ENCODE results near the gene HOXB1. TPM values are rescaled to one million over a fixed set of nuclear protein-coding genes. Genes with fewer than 3 reads are reported as not detected.
A peak's percentile ranks its signal among the peaks of the same experiment; 100 is the strongest.
"Not testable (repeated sequence)": the region's sequence is repeated elsewhere in the genome, so short reads cannot be mapped to it uniquely, and the experiment has no call there.

HOXB1 gene
- polyA plus RNA-seq, 1 donor from 2014 or later, result not detected

DNA sequence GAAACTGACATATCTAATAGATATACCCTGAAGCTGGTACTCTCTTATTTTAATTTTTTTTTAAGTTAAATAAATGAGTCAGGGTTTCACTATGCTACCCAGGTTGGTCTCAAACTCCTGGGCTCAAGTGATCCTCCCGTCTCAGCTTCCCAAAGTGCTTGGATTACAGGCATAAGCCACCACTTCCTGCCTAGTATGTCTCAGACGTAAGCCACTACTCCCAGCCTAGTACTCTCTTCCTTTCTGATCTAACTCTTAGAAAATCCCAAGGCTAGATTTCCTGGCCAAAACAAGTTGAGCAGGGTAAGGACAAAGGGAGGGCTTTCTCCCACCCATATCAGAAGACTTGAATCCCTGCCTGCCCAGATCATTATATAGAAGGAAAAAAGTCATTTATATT lies 33.7 kb downstream of the HOXB1 start:
- Mint-ChIP-seq H3K27me3 (peaks cover 24% of the 10 kb centered on the region), H3K36me3 (peaks cover 3% of the 10 kb centered on the region), H3K9me3 (no peaks in the 10 kb centered on the region), H3K4me1 (peaks cover 0 to 5% (median 2%) of the 10 kb centered on the region in 3 donors), H3K27ac (no peak overlapping the region), H3K4me3 (no peak overlapping the region)

DNA sequence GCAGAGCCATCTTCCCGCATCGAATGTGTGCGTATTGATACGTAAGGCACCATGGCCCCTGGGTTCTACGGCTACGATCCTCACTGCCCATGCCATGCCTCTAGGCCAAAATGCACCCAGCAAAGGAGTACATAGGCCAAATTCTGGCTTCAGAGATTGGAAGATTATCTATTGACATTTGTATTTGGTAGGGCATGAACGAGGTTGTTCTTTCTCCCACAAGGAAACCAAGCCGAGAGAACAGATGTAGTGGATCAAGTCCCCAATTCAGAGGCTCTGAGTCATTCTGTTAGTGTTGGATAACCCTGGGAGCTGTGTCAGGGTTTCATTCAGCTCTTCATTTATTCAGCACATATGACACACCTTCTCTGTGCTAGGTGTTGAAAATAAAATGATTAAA lies 36.5 kb downstream of the HOXB1 start:
- H3K27me3 Mint-ChIP-seq, result peaks cover 29% of the 10 kb centered on the region
- peak overlapping the region in 1 of 4 donors; percentile 52 for H3K4me3 Mint-ChIP-seq
- H3K27ac Mint-ChIP-seq, result peak overlapping the region in 1 of 3 donors; percentile 73
- peaks cover 3% of the 10 kb centered on the region for H3K36me3 Mint-ChIP-seq
- H3K9me3 Mint-ChIP-seq, result no peaks in the 10 kb centered on the region
- peaks cover 3 to 5% (median 3%) of the 10 kb centered on the region in 3 donors for H3K4me1 Mint-ChIP-seq

- H3K27me3 Mint-ChIP-seq, result peaks cover 30% of the 10 kb centered on the region
- H3K4me1 Mint-ChIP-seq, result peaks cover 3 to 5% (median 3%) of the 10 kb centered on the region in 3 donors
- H3K4me3 Mint-ChIP-seq, result peak overlapping the region in 3 of 4 donors; percentile 22 to 41 (median 39)
- H3K27ac Mint-ChIP-seq, result no peak overlapping the region
- H3K9me3 Mint-ChIP-seq, result no peaks in the 10 kb centered on the region
- H3K36me3 Mint-ChIP-seq, result peaks cover 3% of the 10 kb centered on the region
Observed at GRCh38 chr17:48492401-48493298, 38.2 kb downstream of the HOXB1 start.

DNA sequence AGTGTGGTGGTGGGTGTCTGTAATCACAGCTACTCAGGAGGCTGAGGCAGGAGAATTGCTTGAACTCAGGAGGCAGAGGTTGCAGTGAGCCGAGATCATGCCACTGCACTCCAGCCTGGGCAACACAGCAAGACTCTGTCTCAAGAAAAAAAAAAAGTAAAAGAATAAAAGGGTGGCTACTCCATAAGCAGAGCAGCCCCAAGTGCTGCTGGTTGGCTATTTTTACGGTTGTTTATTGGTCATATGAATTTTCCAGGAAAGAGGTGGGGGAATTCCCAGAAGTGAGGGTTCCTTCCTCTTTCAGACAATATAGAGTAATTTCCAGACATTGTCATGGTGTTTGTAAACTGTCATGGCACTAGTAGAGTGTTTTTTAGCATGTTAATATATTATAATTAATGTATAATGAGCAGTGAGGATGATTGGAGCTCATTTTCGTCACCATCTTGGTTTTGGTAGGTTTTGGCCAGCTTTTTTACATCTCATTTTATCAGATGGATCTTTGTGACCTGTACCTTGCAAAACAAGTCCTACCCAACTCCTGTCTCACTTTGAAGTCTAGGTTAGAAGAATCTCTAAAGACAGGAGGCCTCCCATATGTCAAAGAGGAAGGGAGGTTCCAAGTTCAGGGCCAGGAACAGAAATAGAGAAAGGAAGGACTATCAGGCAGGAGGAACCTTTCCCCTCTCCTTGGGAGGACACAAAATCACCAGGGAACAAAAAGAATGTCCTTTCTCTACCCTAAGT lies 39.1 kb downstream of the HOXB1 start:
- Mint-ChIP-seq H3K27ac (peak overlapping the region in 1 of 3 donors; percentile 72), H3K9me3 (no peaks in the 10 kb centered on the region), H3K27me3 (peaks cover 25% of the 10 kb centered on the region), H3K4me1 (peaks cover 3 to 5% (median 3%) of the 10 kb centered on the region in 3 donors), H3K4me3 (peak overlapping the region in 3 of 4 donors; percentile 46 to 67 (median 52)), H3K36me3 (peaks cover 3% of the 10 kb centered on the region)

DNA sequence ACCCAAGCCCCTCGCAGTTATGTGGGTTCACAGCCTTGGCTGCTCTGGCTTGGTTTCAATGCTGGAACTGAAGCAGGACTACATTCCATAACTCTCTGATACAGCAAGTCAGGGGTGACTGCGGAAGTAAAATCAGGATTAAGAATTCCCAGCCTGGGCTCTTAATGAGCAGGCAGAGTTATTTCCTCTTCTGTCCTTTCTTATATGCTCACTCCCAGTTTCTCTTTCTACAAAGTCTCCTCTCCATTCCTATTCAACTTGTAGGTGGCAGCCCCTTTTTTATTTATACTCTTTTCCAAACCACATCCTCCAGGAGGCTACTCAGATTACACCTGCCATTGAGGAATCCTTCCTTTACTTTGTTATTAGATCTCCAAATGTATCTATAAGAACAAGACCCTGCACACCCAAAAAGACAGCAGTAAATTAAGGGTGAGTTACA lies 40.3 kb downstream of the HOXB1 start:
- Mint-ChIP-seq H3K4me1 (peaks cover 3 to 5% (median 3%) of the 10 kb centered on the region in 3 donors), H3K9me3 (no peaks in the 10 kb centered on the region), H3K27me3 (peaks cover 24% of the 10 kb centered on the region), H3K4me3 (no peak overlapping the region), H3K36me3 (peaks cover 3% of the 10 kb centered on the region), H3K27ac (no peak overlapping the region)

- Mint-ChIP-seq H3K4me1 (peaks cover 3 to 5% (median 3%) of the 10 kb centered on the region in 3 donors), H3K4me3 (no peak overlapping the region), H3K27me3 (peaks cover 22% of the 10 kb centered on the region), H3K27ac (no peak overlapping the region), H3K9me3 (no peaks in the 10 kb centered on the region), H3K36me3 (peaks cover 3% of the 10 kb centered on the region)
Observed at GRCh38 chr17:48489781-48490180, 41.0 kb downstream of the HOXB1 start.

DNA sequence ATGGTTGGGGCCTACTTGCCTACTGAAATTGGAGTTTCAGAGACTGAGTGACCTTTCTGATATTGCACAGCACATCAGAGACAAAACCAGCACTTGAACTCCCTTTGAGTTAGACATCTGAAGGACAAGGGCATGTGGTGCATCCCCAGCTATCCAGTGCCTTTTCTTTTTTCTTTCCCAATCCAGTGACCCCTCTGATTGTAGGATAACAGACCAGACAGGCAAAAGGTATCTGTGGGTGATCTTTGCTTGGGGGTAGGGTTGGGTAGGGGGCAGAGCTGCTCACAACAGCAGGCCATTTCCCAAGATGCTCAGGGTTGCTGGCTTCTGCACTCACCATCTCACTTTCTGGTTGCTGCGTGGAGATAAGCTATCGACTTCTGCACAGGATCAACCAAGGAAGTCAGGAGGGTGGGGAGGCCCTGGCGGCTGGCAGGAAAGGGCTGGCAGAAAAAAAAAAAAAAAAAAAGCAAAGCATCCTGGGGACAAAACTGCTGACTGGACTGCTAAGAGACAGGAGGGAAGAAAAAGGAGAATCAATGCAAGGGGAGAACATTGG lies 42.2 kb downstream of the HOXB1 start:
- Mint-ChIP-seq H3K27me3 (peaks cover 15% of the 10 kb centered on the region), H3K4me3 (no peak overlapping the region), H3K27ac (no peak overlapping the region), H3K4me1 (peaks cover 0 to 4% (median 3%) of the 10 kb centered on the region in 3 donors), H3K36me3 (no peaks in the 10 kb centered on the region), H3K9me3 (no peaks in the 10 kb centered on the region)

DNA sequence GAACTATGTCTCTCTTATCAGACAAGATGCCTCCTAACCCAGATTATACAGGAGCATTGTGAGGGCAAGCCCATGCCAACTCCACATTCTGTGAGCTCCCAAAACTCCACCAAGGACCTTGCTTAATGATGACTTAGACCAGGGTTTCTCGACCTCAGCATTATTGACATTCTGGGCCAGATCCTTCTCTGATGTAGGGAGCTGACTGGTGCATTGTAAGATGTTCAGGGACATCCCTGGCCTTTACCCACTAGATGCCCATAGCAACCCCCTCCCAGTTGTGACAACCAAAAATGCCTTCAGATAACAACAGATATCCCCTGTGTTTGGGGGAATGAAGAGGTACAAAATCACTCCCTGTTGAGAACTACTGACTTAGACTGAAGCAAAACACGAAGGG lies 43.6 kb downstream of the HOXB1 start:
- Mint-ChIP-seq H3K4me3 (no peak overlapping the region), H3K4me1 (peaks cover 0 to 7% (median 5%) of the 10 kb centered on the region in 3 donors), H3K9me3 (no peaks in the 10 kb centered on the region), H3K36me3 (no peaks in the 10 kb centered on the region), H3K27me3 (peaks cover 8% of the 10 kb centered on the region), H3K27ac (no peak overlapping the region)

DNA sequence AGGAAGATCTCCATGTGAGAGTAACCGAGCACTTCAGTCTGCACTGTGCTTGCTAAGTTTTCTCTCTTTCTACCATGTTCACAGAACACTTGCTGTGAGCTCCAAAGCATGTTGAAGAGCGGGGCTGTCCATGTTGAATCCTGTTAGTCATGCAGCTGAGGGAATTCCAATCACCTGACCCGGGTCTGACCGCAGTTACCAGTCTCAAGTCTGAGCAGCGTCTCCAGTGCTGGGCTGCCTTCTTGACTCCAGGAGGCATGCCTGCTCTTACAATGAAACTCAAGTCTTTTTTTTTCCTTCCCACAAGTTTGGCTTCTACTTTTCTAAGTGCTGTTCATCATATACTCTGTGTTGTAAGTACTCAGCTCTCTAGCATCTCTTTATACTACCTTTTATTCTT lies 44.3 kb downstream of the HOXB1 start:
- Mint-ChIP-seq H3K27ac (no peak overlapping the region), H3K27me3 (peaks cover 8% of the 10 kb centered on the region), H3K36me3 (no peaks in the 10 kb centered on the region), H3K4me3 (no peak overlapping the region), H3K4me1 (peaks cover 0 to 5% (median 4%) of the 10 kb centered on the region in 3 donors), H3K9me3 (no peaks in the 10 kb centered on the region)

DNA sequence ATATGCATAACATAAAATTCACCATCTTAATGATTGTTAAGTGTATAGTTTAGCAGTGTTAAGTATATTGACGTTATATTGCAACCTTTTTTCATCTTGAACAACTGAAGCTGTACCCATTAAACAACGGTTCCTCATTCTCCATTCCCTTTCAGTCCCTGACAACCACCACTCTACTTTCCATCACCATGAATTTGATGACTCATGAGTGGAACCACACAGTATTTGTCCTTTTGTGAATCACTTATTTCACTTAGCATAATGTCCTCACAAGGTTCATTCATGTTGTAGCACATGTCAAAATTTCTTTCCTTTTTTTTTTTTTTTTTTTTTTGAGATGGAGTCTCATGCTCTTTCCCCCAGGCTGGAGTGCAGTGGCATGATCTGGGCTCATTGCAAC lies 46.0 kb downstream of the HOXB1 start:
- Mint-ChIP-seq H3K9me3 (no peaks in the 10 kb centered on the region), H3K4me1 (peaks cover 0 to 4% (median 4%) of the 10 kb centered on the region in 3 donors), H3K27ac (no peak overlapping the region), H3K36me3 (no peaks in the 10 kb centered on the region), H3K27me3 (peaks cover 3% of the 10 kb centered on the region), H3K4me3 (no peak overlapping the region)

DNA sequence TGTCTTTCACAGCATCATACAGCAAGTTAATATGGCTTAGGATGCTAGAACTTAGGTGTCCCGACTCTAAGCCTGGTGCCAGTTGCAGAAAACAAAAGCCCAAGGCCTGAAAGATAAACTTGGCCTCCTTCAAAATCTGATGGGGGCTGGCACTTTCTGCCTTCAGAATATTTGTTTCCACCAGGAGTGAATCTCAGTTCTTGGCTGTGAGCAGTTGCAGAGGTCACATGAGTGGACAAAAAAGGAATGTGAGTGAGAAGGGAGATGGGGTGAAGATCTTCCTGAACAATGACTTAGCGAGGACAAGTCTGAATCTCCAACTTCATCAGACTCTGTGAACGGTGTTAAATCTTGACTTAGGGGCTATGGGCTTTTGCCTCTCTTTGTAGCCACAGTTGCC lies 46.6 kb downstream of the HOXB1 start:
- peaks cover 0 to 4% (median 4%) of the 10 kb centered on the region in 3 donors for H3K4me1 Mint-ChIP-seq
- H3K27ac Mint-ChIP-seq, result no peak overlapping the region
- H3K36me3 Mint-ChIP-seq, result no peaks in the 10 kb centered on the region
- H3K27me3 Mint-ChIP-seq, result peaks cover 3% of the 10 kb centered on the region
- no peaks in the 10 kb centered on the region for H3K9me3 Mint-ChIP-seq
- H3K4me3 Mint-ChIP-seq, result no peak overlapping the region

DNA sequence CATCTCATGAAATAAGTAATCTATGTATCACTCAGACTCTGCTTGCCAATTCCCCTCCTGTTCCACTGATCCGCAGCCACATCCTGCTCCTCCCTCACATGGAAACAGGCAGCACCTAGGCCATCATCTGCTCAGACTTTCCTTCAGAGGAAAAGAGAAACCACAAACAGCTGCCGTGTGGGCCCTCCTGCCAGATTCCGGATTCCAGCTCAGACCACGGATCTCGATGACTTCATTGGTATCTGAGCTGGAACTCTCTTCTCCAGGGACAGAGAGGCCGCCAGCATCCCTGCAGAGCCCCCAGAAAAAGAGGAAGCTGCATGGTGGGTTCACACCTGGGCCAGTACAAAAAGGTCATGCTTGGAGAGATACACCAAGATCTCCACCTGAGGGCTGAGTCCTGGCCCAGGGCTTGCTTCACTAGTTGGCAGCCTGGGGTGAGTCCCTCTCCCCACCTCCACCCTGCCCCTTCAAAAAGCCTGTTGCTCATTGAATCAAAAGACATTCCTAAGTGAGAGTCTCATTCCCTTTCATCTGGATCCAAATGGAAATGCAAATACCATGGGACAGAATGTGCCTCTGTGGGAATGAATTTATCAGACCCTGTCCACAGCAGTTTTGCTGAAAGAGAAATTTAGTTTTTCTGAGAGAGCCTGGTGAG lies 47.2 kb downstream of the HOXB1 start:
- H3K36me3 Mint-ChIP-seq, result no peaks in the 10 kb centered on the region
- no peak overlapping the region for H3K27ac Mint-ChIP-seq
- H3K4me1 Mint-ChIP-seq, result peaks cover 3 to 6% (median 4%) of the 10 kb centered on the region in 3 donors
- H3K4me3 Mint-ChIP-seq, result peak overlapping the region in 1 of 4 donors; percentile 60
- peaks cover 3% of the 10 kb centered on the region for H3K27me3 Mint-ChIP-seq
- no peaks in the 10 kb centered on the region for H3K9me3 Mint-ChIP-seq

GRCh38 chr17:48483004-48483403 lies 47.8 kb downstream of the HOXB1 start:
- no peak overlapping the region for H3K27ac Mint-ChIP-seq
- no peaks in the 10 kb centered on the region for H3K27me3 Mint-ChIP-seq
- H3K4me1 Mint-ChIP-seq, result peaks cover 4 to 9% (median 7%) of the 10 kb centered on the region in 3 donors
- H3K4me3 Mint-ChIP-seq, result no peak overlapping the region
- no peaks in the 10 kb centered on the region for H3K36me3 Mint-ChIP-seq
- no peaks in the 10 kb centered on the region for H3K9me3 Mint-ChIP-seq

DNA sequence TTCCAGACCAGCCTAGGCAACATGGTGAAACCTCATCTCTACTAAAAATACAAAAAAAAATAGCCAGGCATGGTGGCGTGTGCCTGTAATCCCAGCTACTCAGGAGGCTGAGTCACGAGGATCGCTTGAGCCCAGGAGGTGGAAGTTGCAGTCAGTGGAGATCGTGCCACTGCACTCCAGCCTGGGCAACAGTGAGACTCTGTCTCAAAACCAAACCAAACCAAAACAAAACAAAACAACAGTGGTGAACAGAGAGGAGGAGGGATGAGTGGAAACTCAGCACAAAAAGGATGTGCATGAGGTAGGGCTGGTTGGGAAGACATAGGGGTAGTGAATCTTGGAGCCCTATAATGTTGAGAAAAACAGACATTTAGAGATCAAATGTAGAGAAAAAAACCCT lies 48.5 kb downstream of the HOXB1 start:
- not testable (repeated sequence) for H3K9me3 Mint-ChIP-seq, H3K4me1 Mint-ChIP-seq, H3K27me3 Mint-ChIP-seq, H3K4me3 Mint-ChIP-seq, H3K36me3 Mint-ChIP-seq
- H3K27ac Mint-ChIP-seq, result peak overlapping the region in 1 of 3 donors; percentile 49

All from IgD-negative memory B cell (primary cell).